Body of pancreas (tissue), 4 donors: ENCODE data around the gene LECT2. TPM values are rescaled to one million over a fixed set of nuclear protein-coding genes. Genes with fewer than 3 reads are reported as not detected.

Source experiments
- ATAC-seq: fragments of 150-250 bp; one replicate; pipeline ENCODE4 v1.9.1; 2016
- DNase-seq, 4 donors: peaks; one replicate each; pipeline ENCODE4 v3.0.0-alpha.2; 2019
- H3K27ac ChIP-seq, 4 donors: fragments of 200-600 bp; sonication (generic); 1 replicate in 3 of 4; 2 replicates in 1 of 4; pipeline versions ENCODE4 v1.5.1 to v1.6.1; 2016 to 2019; ENCODE audit warnings: mild to moderate bottlenecking in 1 of 4, mixed read lengths in 1 of 4, moderate library complexity in 1 of 4
- H3K27me3 ChIP-seq, 2 donors: fragments of 200-600 bp; sonication (generic); one replicate each; pipeline ENCODE4 v1.6.0; 2016; ENCODE audit warnings: mild to moderate bottlenecking in 1 of 2
- H3K36me3 ChIP-seq, 2 donors: fragments of 200-600 bp; sonication (generic); replicated peaks in 1 of 2; 2 replicates each; pipeline ENCODE4 v1.5.1; 2016; ENCODE audit warnings: low read depth in 2 of 2; ENCODE audit not compliant: insufficient read depth in 1 of 2
- H3K4me1 ChIP-seq: fragments of 200-600 bp; sonication (generic); one replicate; pipeline ENCODE4 v1.6.0; 2016
- H3K4me3 ChIP-seq, 2 donors: fragments of 200-600 bp; sonication (generic); 1 replicate in 1 of 2; 2 replicates in 1 of 2; pipeline ENCODE4 v1.5.1; 2016 to 2019
- H3K9me3 ChIP-seq, 3 donors: fragments of 200-600 bp; sonication (generic); 1 replicate in 2 of 3; 2 replicates in 1 of 3; pipeline ENCODE4 v1.5.1; 2016
- CTCF ChIP-seq, 7 experiments: fragments of 450-650 bp in 4 of 7; fragments of 200-600 bp in 3 of 7; sonication (generic) in 3 of 7; IDR thresholded peaks; one replicate each; pipeline ENCODE4 v1.5.1; 2016 to 2019; ENCODE audit warnings: antibody characterized with exemption in 7 of 7
- POLR2A ChIP-seq, 3 donors: fragments of 450-650 bp; IDR thresholded peaks; one replicate each; pipeline ENCODE4 v1.6.1; 2016; ENCODE audit warnings: antibody characterized with exemption in 3 of 3, mild to moderate bottlenecking in 2 of 3
- WGBS, 2 donors: methylation state at CpG; one replicate each; pipeline ENCODE4 v1.1.5; 2017; 5-methylcytosine and 5-hydroxymethylcytosine counted together
- intact Hi-C: fragments of 100-400 bp; cut with DNase I; formaldehyde crosslinking; loops from one replicate; pipeline ENCODE4 v1.15.1; 2023
- total RNA-seq, 2 donors: library from RNA; depleted of rRNA; stranded (reverse); fragments of >200 nt; gene quantifications; one replicate each; pipeline ENCODE4 v1.1.0, GENCODE V29; 2016

The LECT2 gene
- total RNA-seq, 2 donors from 2014 or later: not detected

GRCh38 chr5:135915466-135916001 lies 39.2 kb downstream of the LECT2 start:
- ATAC-seq: no peak
- no peaks in the 10 kb centered on the region for H3K9me3 ChIP-seq
- WGBS, 2 donors: 82 to 87% methylated on average over 5 of the region's 5 CpGs
- DNase-seq: no peak
- no peak for TF ChIP-seq POLR2A (IDR thresholded peaks at IDR 0.05)
- H3K4me1 ChIP-seq: no peaks in the 10 kb centered on the region
- no peak overlapping the region for H3K27ac ChIP-seq
- no peaks in the 10 kb centered on the region for H3K27me3 ChIP-seq
- H3K4me3 ChIP-seq: no peak overlapping the region
- intact Hi-C loops: no loop called here
- H3K36me3 ChIP-seq: no peaks in the 10 kb centered on the region

GRCh38 chr5:135913713-135914626 lies 40.8 kb downstream of the LECT2 start:
- 46 to 53% methylated on average over 4 of the region's 4 CpGs for WGBS, 2 donors
- DNase-seq: no peak
- Histone ChIP-seq H3K27ac (no peak overlapping the region), H3K4me1 (no peaks in the 10 kb centered on the region), H3K27me3 (no peaks in the 10 kb centered on the region), H3K9me3 (no peaks in the 10 kb centered on the region), H3K4me3 (no peak overlapping the region), H3K36me3 (no peaks in the 10 kb centered on the region)
- no peak for ATAC-seq
- intact Hi-C loops: no loop called here
- TF ChIP-seq POLR2A (IDR thresholded peaks at IDR 0.05): no peak
- TF ChIP-seq CTCF (IDR thresholded peaks at IDR 0.05): no peak

- H3K4me3 ChIP-seq: no peak overlapping the region
- no peaks in the 10 kb centered on the region for H3K36me3 ChIP-seq
- H3K27ac ChIP-seq: no peak overlapping the region
- H3K9me3 ChIP-seq: no peaks in the 10 kb centered on the region
- TF ChIP-seq CTCF (IDR thresholded peaks at IDR 0.05) (no peak), POLR2A (IDR thresholded peaks at IDR 0.05) (no peak)
- WGBS, 2 donors: 59 to 72% methylated on average over 1 of the region's 1 CpG
- no peak for ATAC-seq
- no peaks in the 10 kb centered on the region for H3K4me1 ChIP-seq
- intact Hi-C loops: no loop called here
- H3K27me3 ChIP-seq: no peaks in the 10 kb centered on the region
- DNase-seq: no peak
Observed at GRCh38 chr5:135905144-135905543, 49.6 kb downstream of the LECT2 start.

GRCh38 chr5:135901633-135902032 lies 53.1 kb downstream of the LECT2 start:
- ATAC-seq (no peak), DNase-seq (no peak)
- no peaks in the 10 kb centered on the region for H3K36me3 ChIP-seq
- H3K27ac ChIP-seq: no peak overlapping the region
- H3K4me1 ChIP-seq: no peaks in the 10 kb centered on the region
- intact Hi-C loops: no loop called here
- H3K4me3 ChIP-seq: no peak overlapping the region
- TF ChIP-seq CTCF (IDR thresholded peaks at IDR 0.05) (no peak), POLR2A (IDR thresholded peaks at IDR 0.05) (no peak)
- no peaks in the 10 kb centered on the region for H3K27me3 ChIP-seq
- no peaks in the 10 kb centered on the region for H3K9me3 ChIP-seq
- 10 to 17% methylated on average over 3 of the region's 3 CpGs for WGBS, 2 donors

- H3K4me1 ChIP-seq: no peaks in the 10 kb centered on the region
- H3K27ac ChIP-seq: no peak overlapping the region
- WGBS, 2 donors: 56 to 72% methylated on average over 3 of the region's 3 CpGs
- ATAC-seq: no peak
- DNase-seq: no peak
- intact Hi-C loops: no loop called here
- no peaks in the 10 kb centered on the region for H3K27me3 ChIP-seq
- TF ChIP-seq POLR2A (IDR thresholded peaks at IDR 0.05) (no peak), CTCF (IDR thresholded peaks at IDR 0.05) (no peak)
- no peaks in the 10 kb centered on the region for H3K36me3 ChIP-seq
- no peaks in the 10 kb centered on the region for H3K9me3 ChIP-seq
- no peak overlapping the region for H3K4me3 ChIP-seq
Observed at GRCh38 chr5:135900276-135900675, 54.5 kb downstream of the LECT2 start.
